ENCODE results near the gene SMIM35.

SMIM35 gene

GRCh38 chr11:117958949-117959348 is 127.8 kb downstream of the SMIM35 start:
- no peak for TF ChIP-seq RARB (CRISPR knock-in tag; IDR thresholded peaks at IDR 0.05)
- no peak for TF ChIP-seq CREB5 (CRISPR knock-in tag; IDR thresholded peaks at IDR 0.05; ENCODE audit: low read depth)
- TF ChIP-seq CSRNP3 (CRISPR knock-in tag; IDR thresholded peaks at IDR 0.05) = no peak
- no peak for TF ChIP-seq OSR1 (CRISPR knock-in tag; IDR thresholded peaks at IDR 0.05)
- no peak for TF ChIP-seq ZFP30 (CRISPR knock-in tag; IDR thresholded peaks at IDR 0.05)
- no peak for TF ChIP-seq TOX (CRISPR knock-in tag; IDR thresholded peaks at IDR 0.05; ENCODE audit: borderline replicate concordance)
- no peak for TF ChIP-seq ZC3H10 (CRISPR knock-in tag; IDR thresholded peaks at IDR 0.05)
- TF ChIP-seq POU6F1 (CRISPR knock-in tag; IDR thresholded peaks at IDR 0.05; ENCODE audit: borderline replicate concordance, low read depth) = no peak
- no peak for TF ChIP-seq SNAI2 (CRISPR knock-in tag; IDR thresholded peaks at IDR 0.05)
- no peak for ATAC-seq

Measured in SK-N-SH treated with all-trans-retinoic acid at 6 μM for 48 hours (cell line).